ENCODE data around the gene MYBBP1A.

Gene MYBBP1A

DNA sequence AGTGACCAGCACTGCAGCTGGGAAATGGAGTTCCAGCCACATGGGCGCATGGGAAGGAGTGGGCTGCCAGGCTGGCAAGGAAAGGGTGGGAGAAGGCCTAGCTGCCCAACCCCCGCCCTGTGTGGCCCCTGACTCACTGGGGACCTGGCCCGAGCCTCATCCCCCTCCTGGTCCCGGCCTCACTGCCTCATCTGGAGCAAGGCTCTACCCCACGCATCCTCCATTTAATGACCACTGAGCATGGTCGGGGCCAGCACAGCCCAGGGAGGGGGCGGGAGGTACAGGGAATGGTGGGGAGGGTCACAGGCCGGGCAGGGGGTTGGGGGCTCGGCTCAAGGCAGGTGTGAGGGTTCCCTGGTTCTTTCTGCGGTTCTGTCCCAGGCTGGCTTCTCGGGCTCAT, 40.4 kb downstream of the MYBBP1A start:
- Histone ChIP-seq H2AFZ (no peak overlapping the region), H3K4me3 (ENCODE audit: low read depth, low read length) (no peak overlapping the region), H3K36me3 (ENCODE audit: control insufficient read depth, insufficient read depth, low read length) (no peaks in the 10 kb centered on the region), H3K27me3 (ENCODE audit: control insufficient read depth, insufficient read depth, low read length) (no peaks in the 10 kb centered on the region), H3K4me2 (ENCODE audit: low read length) (no peak overlapping the region), H3K4me1 (no peaks in the 10 kb centered on the region), H3K9me3 (ENCODE audit: control insufficient read depth, low read length) (no peaks in the 10 kb centered on the region), H3K27ac (no peak overlapping the region), H3K9ac (no peak overlapping the region), H3K79me2 (no peaks in the 10 kb centered on the region)
- TF ChIP-seq CTCF (IDR thresholded peaks at IDR 0.05), result no peak

GRCh38 chr17:4514206-4514605, 41.0 kb downstream of the MYBBP1A start:
- TF ChIP-seq CTCF (IDR thresholded peaks at IDR 0.05), result no peak
- H3K27ac ChIP-seq, result no peak overlapping the region
- H3K4me3 ChIP-seq (ENCODE audit: low read depth, low read length), result no peak overlapping the region
- no peak overlapping the region for H3K4me2 ChIP-seq (ENCODE audit: low read length)
- H2AFZ ChIP-seq, result no peak overlapping the region
- no peaks in the 10 kb centered on the region for H3K4me1 ChIP-seq
- no peaks in the 10 kb centered on the region for H3K9me3 ChIP-seq (ENCODE audit: control insufficient read depth, low read length)
- no peaks in the 10 kb centered on the region for H3K36me3 ChIP-seq (ENCODE audit: control insufficient read depth, insufficient read depth, low read length)
- H3K9ac ChIP-seq, result no peak overlapping the region
- H3K79me2 ChIP-seq, result no peaks in the 10 kb centered on the region
- H3K27me3 ChIP-seq (ENCODE audit: control insufficient read depth, insufficient read depth, low read length), result no peaks in the 10 kb centered on the region

GRCh38 chr17:4513113-4514032, 41.8 kb downstream of the MYBBP1A start:
- no peak overlapping the region for H3K27ac ChIP-seq
- no peak for TF ChIP-seq CTCF (IDR thresholded peaks at IDR 0.05)
- no peaks in the 10 kb centered on the region for H3K79me2 ChIP-seq
- H3K9me3 ChIP-seq (ENCODE audit: control insufficient read depth, low read length), result no peaks in the 10 kb centered on the region
- no peak overlapping the region for H3K4me3 ChIP-seq (ENCODE audit: low read depth, low read length)
- H3K36me3 ChIP-seq (ENCODE audit: control insufficient read depth, insufficient read depth, low read length), result no peaks in the 10 kb centered on the region
- H2AFZ ChIP-seq, result no peak overlapping the region
- no peak overlapping the region for H3K9ac ChIP-seq
- no peaks in the 10 kb centered on the region for H3K4me1 ChIP-seq
- no peaks in the 10 kb centered on the region for H3K27me3 ChIP-seq (ENCODE audit: control insufficient read depth, insufficient read depth, low read length)
- H3K4me2 ChIP-seq (ENCODE audit: low read length), result no peak overlapping the region

- Histone ChIP-seq H2AFZ (no peak overlapping the region), H3K4me1 (peaks cover 4% of the 10 kb centered on the region), H3K79me2 (no peaks in the 10 kb centered on the region), H3K4me3 (ENCODE audit: low read depth, low read length) (no peak overlapping the region), H3K27ac (no peak overlapping the region), H3K36me3 (ENCODE audit: control insufficient read depth, insufficient read depth, low read length) (no peaks in the 10 kb centered on the region), H3K4me2 (ENCODE audit: low read length) (no peak overlapping the region), H3K9ac (no peak overlapping the region), H3K27me3 (ENCODE audit: control insufficient read depth, insufficient read depth, low read length) (no peaks in the 10 kb centered on the region), H3K9me3 (ENCODE audit: control insufficient read depth, low read length) (no peaks in the 10 kb centered on the region)
- TF ChIP-seq CTCF (IDR thresholded peaks at IDR 0.05), result no peak
Observed at GRCh38 chr17:4512156-4513112, 42.8 kb downstream of the MYBBP1A start.

All from parathyroid adenoma (tissue), 2 donors.